Renal cortex interstitium (tissue), 15 donors: Measurements from ENCODE around the gene CTSS. TPM values are rescaled to one million over a fixed set of nuclear protein-coding genes. Genes with fewer than 3 reads are reported as not detected.
"Not testable (repeated sequence)": the region's sequence is repeated elsewhere in the genome, so short reads cannot be mapped to it uniquely, and the experiment has no call there.

Experiments
- DNase-seq, 11 donors: peaks; one replicate each; pipeline ENCODE4 v3.0.0-alpha.2; 2013; ENCODE audit warnings: low read depth in 9 of 11, low spot score in 4 of 11; ENCODE audit errors: extremely low read depth in 1 of 11
- long read RNA-seq, 16 experiments: transcript quantifications; one replicate each; lab custom pipeline, GENCODE V29; 2026
- polyA plus RNA-seq, 3 donors: library from polyadenylated mRNA; unstranded; fragments of 120-200 nt; gene quantifications; one replicate each; pipeline ENCODE4 v1.2.1, GENCODE V29; 2013; ENCODE audit not compliant: insufficient read length in 3 of 3

Gene CTSS
- polyA plus RNA-seq = 10 to 100 TPM; 12.3 to 14.0 (median 13.5) TPM
- long read RNA-seq, donor 1, full-length matches to known transcripts = 2 of 2 reads
- long read RNA-seq, donor 1, partial matches to known transcripts = 0 of 2 reads
- long read RNA-seq, donor 1, other reads (novel, unspliced or antisense) = 0 of 2 reads
- long read RNA-seq, donor 2, full-length matches to known transcripts = 2 of 2 reads
- long read RNA-seq, donor 2, partial matches to known transcripts = 0 of 2 reads
- long read RNA-seq, donor 2, other reads (novel, unspliced or antisense) = 0 of 2 reads
- long read RNA-seq, donor 3, full-length matches to known transcripts = 6 of 6 reads
- long read RNA-seq, donor 3, partial matches to known transcripts = 0 of 6 reads
- long read RNA-seq, donor 3, other reads (novel, unspliced or antisense) = 0 of 6 reads
- long read RNA-seq, donor 4, full-length matches to known transcripts = 1 of 1 reads
- long read RNA-seq, donor 4, partial matches to known transcripts = 0 of 1 reads
- long read RNA-seq, donor 4, other reads (novel, unspliced or antisense) = 0 of 1 reads
- long read RNA-seq, donor 5 = 0 reads
- long read RNA-seq, donor 6 = 0 reads
- long read RNA-seq, donor 7, full-length matches to known transcripts = 3 of 8 reads
- long read RNA-seq, donor 7, partial matches to known transcripts = 5 of 8 reads
- long read RNA-seq, donor 7, other reads (novel, unspliced or antisense) = 0 of 8 reads
- long read RNA-seq, donor 8, full-length matches to known transcripts = 4 of 4 reads
- long read RNA-seq, donor 8, partial matches to known transcripts = 0 of 4 reads
- long read RNA-seq, donor 8, other reads (novel, unspliced or antisense) = 0 of 4 reads
- long read RNA-seq, donor 9, full-length matches to known transcripts = 2 of 8 reads
- long read RNA-seq, donor 9, partial matches to known transcripts = 6 of 8 reads
- long read RNA-seq, donor 9, other reads (novel, unspliced or antisense) = 0 of 8 reads
- long read RNA-seq, donor 10, full-length matches to known transcripts = 3 of 3 reads
- long read RNA-seq, donor 10, partial matches to known transcripts = 0 of 3 reads
- long read RNA-seq, donor 10, other reads (novel, unspliced or antisense) = 0 of 3 reads
- long read RNA-seq, donor 11 = 0 reads
- long read RNA-seq, donor 12 = 0 reads
- long read RNA-seq, donor 13, full-length matches to known transcripts = 2 of 2 reads
- long read RNA-seq, donor 13, partial matches to known transcripts = 0 of 2 reads
- long read RNA-seq, donor 13, other reads (novel, unspliced or antisense) = 0 of 2 reads
- long read RNA-seq, donor 14, full-length matches to known transcripts = 2 of 2 reads
- long read RNA-seq, donor 14, partial matches to known transcripts = 0 of 2 reads
- long read RNA-seq, donor 14, other reads (novel, unspliced or antisense) = 0 of 2 reads
- long read RNA-seq, donor 15, full-length matches to known transcripts = 1 of 1 reads
- long read RNA-seq, donor 15, partial matches to known transcripts = 0 of 1 reads
- long read RNA-seq, donor 15, other reads (novel, unspliced or antisense) = 0 of 1 reads
- long read RNA-seq, donor 16, full-length matches to known transcripts = 7 of 24 reads
- long read RNA-seq, donor 16, partial matches to known transcripts = 17 of 24 reads
- long read RNA-seq, donor 16, other reads (novel, unspliced or antisense) = 0 of 24 reads

DNA sequence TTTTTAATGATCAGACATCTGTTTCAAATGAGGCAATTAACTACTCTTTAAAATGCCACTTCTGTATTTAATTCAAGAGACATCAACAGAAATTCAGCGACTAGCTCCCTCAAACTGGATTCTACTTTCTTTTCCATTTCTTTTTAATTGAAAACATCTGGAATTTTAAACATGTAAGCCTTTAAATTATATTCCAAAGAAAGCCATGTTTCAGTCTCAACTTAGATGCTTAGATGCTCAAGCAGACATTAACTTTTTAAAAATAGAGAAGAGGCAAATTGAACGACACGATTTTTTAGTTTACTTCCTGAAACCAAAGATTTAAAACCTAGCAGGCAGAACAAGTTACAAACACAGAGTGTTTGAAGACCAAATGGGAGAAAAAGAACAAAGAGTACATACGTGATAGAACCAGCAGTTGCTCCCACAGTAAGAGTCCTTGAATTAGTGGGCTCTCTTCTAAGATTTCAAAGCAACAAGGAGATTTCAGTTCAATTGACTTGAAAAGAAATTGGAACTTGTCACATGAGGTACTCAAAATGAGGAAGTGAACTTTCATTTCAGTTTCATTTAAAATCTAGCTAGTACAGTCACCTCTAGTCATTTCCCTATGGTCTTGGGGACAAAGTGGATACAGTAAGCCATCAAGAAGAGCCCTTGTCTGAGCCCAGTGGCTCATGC is at the start of gene CTSS:
TSS of gene CTSS (minus strand) at position 483 of the 681 bp plus-strand sequence. CDS start 1,015 bp downstream, outside the sequence.
- DNase-seq = no peak

DNA sequence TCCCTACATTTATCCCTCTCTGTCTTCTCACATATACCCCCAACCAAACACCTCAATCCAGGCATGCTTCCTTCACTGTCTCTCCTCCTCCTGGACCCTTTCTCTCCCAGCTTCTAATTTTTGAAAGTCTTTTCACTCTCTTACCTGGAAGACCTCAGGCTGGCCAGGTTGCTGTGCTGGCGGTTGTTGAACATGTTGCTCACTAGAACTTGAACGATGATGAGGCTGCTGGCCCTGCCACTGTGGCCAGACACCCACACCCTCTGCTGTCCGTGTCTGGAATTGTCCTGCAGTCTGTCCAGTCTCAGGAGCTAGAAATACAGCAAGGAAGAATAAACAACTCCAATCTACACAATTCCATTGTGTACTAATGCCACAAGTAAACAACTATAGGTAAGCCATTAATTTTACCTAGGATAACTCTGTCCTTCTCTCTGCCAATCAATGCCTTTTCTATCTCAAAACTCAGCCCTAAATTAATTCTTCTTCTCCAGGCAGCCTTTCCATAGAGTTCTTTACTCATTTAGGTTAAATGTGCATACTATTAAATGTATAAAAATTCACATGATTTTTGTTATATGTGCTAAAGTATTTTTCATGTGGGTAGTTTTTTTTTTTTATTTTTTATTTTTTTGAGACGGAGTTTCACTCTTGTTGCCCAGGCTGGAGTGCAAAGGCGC is 47.6 kb upstream of the CTSS start:
- DNase-seq = peak in 3 of 11 donors; percentile 17 to 27 (median 22)

DNA sequence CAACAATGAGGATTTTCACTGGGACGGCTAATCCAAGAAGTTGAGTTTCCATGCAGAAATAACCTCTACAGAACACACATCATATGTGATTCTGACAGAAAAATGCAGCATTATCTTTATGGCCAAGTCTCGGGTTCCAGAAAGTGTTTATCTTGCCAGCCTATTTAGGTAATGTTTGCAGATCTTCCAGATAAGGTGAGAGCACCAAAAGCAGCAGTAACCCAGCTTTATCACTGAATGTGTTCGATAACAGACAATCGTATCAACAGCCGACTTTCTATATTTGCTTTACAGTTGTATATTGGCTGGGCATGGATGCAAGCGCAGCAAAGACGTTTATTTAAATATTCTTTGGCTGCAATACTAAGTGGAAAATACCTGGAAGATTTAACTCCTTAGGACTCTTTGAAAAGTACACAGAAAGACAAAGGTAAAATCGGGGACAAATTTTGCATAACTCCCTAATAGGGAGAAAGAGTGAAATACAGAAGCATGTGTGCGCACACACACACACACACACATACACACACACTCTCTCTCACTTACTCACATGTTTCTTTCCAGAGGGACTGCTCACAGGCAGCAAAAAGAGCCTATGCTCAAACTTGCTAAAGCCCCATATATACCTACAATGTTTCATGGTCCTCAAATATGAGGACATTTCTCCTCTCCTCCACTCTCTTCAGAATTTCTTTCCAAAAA is 45.5 kb upstream of the CTSS start:
- DNase-seq = no peak

DNA sequence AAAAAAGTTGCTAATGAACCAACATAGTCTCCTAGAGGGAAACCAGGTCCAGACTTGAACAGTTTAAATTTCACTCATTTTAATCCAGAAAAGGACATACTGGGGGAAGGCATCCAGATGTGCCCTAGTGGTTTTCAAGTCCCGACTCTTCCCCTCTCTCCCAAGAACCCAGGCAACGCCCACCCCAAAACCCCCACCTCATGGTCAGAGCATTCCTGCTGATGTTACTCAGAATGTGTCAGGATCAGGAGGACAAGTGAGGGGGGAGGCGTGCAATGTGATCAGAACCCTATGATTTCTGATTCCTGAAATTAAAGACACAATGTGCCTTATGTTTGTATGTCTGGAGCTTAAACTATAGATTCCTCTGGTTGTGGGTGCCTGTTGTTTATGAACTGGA is 44.1 kb upstream of the CTSS start:
- DNase-seq = no peak

DNA sequence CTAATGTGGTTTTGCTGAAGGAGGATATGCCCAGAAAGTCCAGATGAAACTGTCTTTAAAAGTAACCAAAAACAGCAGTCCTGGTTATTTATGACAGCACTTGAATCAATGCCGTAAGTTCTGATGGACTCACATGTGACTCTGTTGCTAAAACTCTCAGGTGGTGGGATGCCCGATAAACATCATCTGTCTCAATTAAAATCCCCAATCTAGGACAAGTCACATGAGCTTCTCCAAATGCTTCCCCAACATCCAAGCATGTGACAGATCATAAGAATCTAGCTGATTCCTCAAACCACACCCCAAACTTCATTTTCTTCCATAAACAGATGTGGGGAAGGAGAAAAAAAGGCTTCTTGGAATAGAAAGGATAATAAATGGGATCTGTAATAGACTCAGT is 43.3 kb upstream of the CTSS start:
- DNase-seq = no peak

DNA sequence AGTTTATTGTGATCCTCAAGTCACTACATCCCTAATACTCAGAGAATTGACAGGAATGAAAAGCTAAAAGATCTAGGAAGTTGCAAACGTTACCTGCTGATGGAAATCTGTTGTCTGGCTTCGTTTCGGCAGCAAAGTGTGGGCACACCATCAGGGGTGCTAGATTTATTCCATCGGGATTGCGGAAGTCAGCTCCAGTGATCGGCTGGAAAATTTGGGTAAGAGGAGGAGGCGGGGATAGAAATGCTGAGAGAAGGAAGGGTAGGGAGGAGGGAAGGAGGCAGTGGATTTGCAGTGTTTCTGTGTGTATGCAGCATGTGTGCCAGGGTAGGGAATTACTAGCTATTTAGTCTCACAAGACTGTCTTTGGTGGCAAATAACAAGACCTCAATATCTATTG is 42.5 kb upstream of the CTSS start, which contains the start of gene CTSK:
TSS of gene CTSK (minus strand) at position 140 of the 400 bp plus-strand sequence. CDS start 1,455 bp downstream, outside the sequence.
- DNase-seq = no peak

DNA sequence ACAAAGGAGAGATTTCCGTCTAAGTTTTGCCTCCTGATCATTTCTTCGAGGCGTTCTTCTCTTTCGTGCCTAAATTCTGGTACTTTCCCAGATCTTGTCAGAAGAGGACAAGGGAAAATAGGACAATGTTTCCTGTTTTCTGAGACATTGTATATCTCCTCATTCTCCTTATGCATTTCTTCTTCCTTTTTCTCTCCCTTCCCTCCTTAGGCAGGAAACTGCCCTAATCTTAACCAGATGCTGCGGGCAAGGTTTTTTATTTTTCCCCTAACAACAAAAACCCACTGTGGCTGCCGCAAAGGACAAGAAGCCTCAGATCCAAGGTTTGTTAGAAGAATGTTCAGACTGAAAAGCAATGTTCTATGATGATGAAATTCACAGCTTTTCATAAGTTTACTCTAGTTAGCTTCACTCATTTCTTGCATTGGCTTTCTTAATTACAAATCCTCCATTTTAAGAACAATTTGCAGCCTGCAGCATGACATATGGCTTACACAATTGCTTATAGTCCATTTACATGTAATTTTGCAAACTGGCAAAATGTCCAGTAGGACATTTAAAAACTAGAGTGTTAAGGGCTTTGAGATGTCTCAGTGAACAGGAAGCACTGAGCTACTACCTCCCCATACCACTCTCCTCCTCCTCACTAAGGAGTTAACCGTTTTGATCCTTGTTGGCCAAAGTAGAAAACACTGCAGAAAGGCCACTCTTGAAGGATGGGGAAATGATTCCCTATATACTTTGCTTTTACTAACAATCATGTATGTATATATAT is 41.9 kb upstream of the CTSS start:
- no peak for DNase-seq

DNA sequence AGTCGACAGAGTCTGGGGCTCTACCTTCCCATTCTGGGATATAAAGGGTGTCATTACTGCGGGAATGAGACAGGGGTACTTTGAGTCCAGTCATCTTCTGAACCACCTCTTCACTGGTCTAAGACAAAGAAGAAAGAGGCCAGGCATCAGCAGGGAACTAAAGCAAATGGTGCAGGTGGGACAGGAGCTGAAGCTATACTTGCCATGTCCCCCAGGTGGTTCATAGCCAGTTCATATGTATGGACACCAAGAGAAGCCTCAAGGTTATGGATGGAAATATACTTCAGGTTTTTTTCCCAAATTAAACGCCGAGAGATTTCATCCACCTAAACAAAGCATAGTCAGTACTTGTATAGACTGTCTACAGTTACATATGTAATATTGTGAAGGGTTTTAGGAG is 40.3 kb upstream of the CTSS start:
- no peak for DNase-seq

DNA sequence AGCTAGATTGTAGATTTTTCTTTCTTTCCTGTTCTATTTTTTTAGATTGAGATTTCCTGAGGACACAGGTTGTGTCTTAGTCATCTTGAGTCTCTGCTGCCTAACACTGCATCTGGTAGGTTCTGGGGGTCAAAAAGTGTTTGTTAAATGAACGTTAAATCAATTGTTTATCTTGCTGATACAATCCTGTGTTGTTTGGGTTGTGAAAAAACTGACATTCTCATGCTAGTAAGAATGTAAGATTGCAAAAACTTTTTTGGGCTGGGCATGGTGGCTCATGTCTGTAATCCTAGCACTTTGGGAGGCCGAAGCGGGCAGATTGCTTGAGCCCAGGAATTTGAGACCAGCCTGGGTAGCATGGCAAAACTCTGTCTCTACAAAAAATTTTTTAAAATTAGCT is 39.1 kb upstream of the CTSS start:
- no peak for DNase-seq

DNA sequence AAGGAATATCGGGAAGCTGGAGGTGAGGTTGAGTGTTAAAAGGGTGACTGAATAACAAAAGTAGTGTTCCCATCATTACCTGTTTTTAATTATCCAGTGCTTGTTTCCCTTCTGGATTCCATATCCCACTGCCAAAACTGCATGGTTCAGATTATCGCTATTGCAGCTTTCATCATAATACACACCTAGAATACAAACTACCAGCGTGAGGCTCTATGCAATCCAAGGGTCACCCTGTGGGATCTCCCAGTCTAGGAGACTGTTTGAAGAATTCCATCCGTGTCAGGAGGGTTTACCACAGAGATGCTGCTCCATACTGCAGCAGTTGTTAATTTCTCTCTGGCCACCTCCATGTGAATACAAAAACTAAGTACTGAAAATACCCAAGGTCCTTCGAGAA is 33.5 kb upstream of the CTSS start:
- DNase-seq = no peak

DNA sequence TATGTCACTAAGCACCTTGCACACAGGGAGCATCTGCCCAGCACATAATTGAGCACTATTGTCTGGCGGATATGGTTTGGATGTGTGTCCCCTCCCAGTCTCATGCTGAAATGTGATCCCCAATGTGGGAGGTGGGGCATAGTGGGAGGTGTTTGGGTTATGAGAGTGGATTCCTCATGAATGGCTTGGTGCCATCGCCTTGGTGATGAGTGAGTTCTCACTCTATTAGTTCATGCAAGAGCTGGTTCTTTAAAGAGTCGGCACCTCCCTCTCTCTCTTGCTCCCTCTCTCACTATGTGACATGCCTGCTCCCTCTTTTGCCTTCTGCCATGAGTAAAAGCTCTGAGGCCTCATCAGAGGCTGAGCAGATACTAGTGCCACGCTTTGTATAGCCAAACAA is 32.9 kb upstream of the CTSS start:
- DNase-seq = peak in 8 of 11 donors; percentile 16 to 55 (median 40)

DNA sequence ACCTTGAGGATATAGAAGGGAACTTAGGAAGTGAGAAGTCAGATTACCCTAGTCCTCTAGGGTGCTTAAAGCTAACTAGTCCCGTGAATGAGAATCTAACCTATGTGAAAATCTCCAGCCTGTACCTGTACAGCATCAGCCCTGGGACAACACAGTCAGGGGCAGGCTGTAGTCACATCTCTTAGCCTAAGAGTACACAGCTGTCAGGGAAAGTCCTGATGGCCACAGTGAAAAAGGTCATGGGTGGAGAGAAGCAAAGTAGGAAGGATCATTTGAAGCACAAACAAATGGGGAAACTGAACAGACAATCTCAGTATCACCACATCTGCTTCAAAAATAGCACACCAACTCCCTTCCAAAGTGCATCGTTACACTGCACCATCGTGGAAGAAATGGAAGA is 30.8 kb upstream of the CTSS start:
- DNase-seq = no peak

DNA sequence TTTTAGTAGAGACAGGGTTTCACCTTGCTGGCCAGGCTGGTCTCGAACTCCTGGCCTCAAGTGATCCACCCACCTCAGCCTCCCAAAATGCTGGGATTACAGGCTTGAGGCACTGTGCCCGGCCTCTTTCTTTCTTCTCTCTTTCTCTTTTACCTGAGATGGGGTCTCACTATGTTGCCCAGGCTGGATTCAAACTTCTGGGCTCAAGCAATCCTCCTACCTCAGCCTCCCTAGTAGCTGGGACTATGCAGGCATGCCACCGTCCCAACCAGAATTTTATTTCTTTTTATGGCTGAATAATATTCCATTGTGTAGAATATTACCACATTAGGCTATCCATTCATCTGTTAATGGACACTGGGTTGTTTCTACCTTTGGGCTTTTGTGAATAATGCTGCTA is 28.2 kb upstream of the CTSS start:
- not testable (repeated sequence) for DNase-seq

DNA sequence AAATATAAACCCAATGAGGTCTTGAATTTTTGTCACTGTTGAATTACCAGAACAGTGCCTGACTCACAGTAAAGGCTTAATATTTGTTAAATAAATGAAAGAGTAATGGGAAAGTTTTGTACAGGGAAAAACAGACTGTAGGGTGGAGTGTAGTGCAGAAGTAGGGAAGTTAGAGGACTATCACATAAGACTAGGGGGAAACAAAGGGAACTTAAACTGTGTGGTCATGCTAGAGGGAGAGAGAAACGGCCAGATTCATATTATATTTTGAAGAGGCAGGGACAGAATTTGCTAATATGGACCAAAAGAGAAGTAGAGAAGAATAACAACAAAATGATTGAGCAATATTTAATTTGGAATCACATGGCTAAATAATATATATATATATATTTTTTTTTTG is 27.6 kb upstream of the CTSS start:
- DNase-seq = no peak

DNA sequence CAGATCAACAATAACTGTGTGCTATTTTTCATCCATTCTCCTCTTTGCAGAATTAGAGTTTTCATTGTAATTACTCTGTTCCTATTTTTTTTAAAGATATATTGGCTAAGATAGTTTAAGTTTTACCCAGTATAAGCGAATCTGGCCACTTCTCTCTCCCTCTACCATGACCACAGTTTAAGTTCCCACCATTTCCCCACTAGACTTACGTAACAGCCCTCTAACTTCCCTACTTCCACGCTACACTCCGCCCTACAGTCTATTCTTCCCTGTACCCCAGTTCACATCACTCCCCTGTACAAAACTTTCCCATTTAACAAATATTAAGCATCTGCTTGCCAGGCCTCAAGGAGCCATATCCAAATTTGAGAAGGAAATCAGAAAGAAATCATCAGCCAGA is 26.0 kb upstream of the CTSS start:
- no peak for DNase-seq

DNA sequence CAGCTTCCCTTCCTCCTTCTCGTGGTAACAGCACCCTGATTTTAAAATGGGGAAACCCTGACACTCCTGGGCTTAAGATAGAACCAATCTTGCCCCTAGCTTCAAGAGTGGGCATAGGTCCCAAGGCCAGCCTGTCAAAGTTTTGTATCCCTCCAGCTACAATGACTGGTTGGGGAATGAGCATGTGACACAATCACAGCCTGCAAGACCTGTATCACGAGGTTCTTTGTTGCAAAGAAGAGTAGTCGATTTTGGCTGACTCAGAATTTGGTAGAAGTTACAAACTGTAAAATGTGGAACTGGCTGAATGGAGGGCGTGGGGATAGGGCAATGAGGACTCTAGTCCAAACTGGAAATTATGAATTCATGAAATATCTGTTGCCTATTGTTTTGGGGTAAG is 23.8 kb upstream of the CTSS start:
- DNase-seq = no peak
